ENCODE data around the gene CSPG4. TPM values are rescaled to one million over a fixed set of nuclear protein-coding genes. Genes with fewer than 3 reads are reported as not detected.
A peak's percentile ranks its signal among the peaks of the same experiment; 100 is the strongest.

CSPG4 gene
- total RNA-seq, 1 experiment from 2014 or later = 2.0 TPM

DNA sequence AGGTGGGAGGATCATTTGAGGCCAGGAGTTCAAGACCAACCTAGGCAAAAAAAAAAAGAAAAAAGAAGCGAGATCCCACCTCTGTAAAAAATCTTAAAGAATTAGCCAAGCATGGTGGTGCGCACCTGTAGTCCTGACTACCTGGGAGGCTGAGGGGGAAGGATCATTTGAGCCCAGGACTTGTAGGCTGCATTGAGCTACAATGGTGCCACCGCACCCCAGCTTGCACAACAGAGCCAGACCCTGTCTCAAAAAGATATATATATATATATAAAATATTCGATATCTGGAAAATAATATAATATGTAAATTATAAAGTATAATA, 71.5 kb downstream of the CSPG4 start:
- Histone ChIP-seq H4K5ac (ENCODE audit: insufficient read length, low read depth, low read length) (no peak overlapping the region), H4K8ac (replicated peaks; ENCODE audit: insufficient read length, low read depth, low read length) (no peak overlapping the region), H3K4me1 (ENCODE audit: insufficient read depth, low read length) (no peaks in the 10 kb centered on the region), H3T11ph (ENCODE audit: low read length) (no peak overlapping the region), H2BK5ac (ENCODE audit: insufficient read length, low read length) (no peak overlapping the region), H3K4ac (ENCODE audit: low read depth, low read length) (no peak overlapping the region), H3K27me3 (ENCODE audit: insufficient read depth, low read length) (no peaks in the 10 kb centered on the region; the same call in 1 of the 2 replicates), H3K9ac (ENCODE audit: extremely low read depth, insufficient read length, low read length) (peak overlapping the region; percentile 73), H3K79me1 (ENCODE audit: insufficient read depth, low read depth, low read length, poor library complexity, severe bottlenecking) (peaks cover 9% of the 10 kb centered on the region), H3K56ac (ENCODE audit: insufficient read length, low read depth, low read length) (no peak overlapping the region), H2BK20ac (ENCODE audit: low read depth, low read length, poor library complexity, severe bottlenecking) (no peak overlapping the region), H2BK15ac (ENCODE audit: low read depth, low read length) (no peak overlapping the region), H4K20me1 (ENCODE audit: control insufficient read depth, insufficient read depth, insufficient read length) (no peaks in the 10 kb centered on the region), H4K91ac (ENCODE audit: insufficient read length, low read depth, low read length) (no peak overlapping the region), H3K9me3 (ENCODE audit: control insufficient read depth, low read depth, low read length) (no peaks in the 10 kb centered on the region), H2AK5ac (ENCODE audit: insufficient read length, low read length) (no peak overlapping the region), H3K27ac (ENCODE audit: insufficient read length, low read depth, low read length) (no peak overlapping the region), H2BK120ac (ENCODE audit: low read depth, low read length, poor library complexity, severe bottlenecking) (no peak overlapping the region), H3K18ac (ENCODE audit: insufficient read length, low read depth, low read length) (no peak overlapping the region), H3K79me2 (ENCODE audit: insufficient read depth, low read length) (peaks cover 20% of the 10 kb centered on the region; the same call in 1 of the 2 replicates), H2BK12ac (ENCODE audit: insufficient read length, low read depth, low read length) (no peak overlapping the region), H2AFZ (ENCODE audit: low read length) (no peak overlapping the region), H3K23ac (ENCODE audit: insufficient read length, low read depth, low read length) (no peak overlapping the region), H3K23me2 (ENCODE audit: insufficient read length, low read depth, low read length, poor library complexity, severe bottlenecking) (peaks cover 15% of the 10 kb centered on the region), H3K4me2 (ENCODE audit: insufficient read depth, insufficient read length, low read length) (peak overlapping the region; percentile 71), H3K14ac (ENCODE audit: insufficient read depth, low read length) (no peak overlapping the region)
- WGBS (ENCODE audit: extremely low coverage, insufficient read length, low lambda C conversion rate) = no CpG with 5 or more reads among the region's 4 CpGs
- Mint-ChIP-seq H3K4me1 (peaks cover 23 to 32% of the 10 kb centered on the region in 2 experiments), H3K27ac (peak overlapping the region in 2 of 3 experiments; percentile 83 to 92; a peak in 4 of 7 replicates), H3K36me3 (ENCODE audit: insufficient read depth in 1 of 3, low read depth in 3 of 3) (peaks cover 0 to 10% (median 3%) of the 10 kb centered on the region in 3 experiments; a peak in 3 of 7 replicates), H3K9me3 (no peaks in the 10 kb centered on the region), H3K4me3 (peak overlapping the region; percentile 92 to 93), H3K27me3 (ENCODE audit: low read depth) (peaks cover 14% of the 10 kb centered on the region)
- no peak for TF ChIP-seq CTCF (conservative IDR thresholded peaks at IDR 0.05)
- DNase-seq = no peak

All from H9 (cell line).